GM18526 (cell line): ENCODE data around the gene LRRFIP1.

Experiments used
- POLR2A ChIP-seq: IDR thresholded peaks from 3 replicates; pipeline ENCODE4 v1.6.1; 2011; ENCODE audit not compliant: insufficient read length; ENCODE audit errors: extremely low read depth

Gene LRRFIP1, protein sequence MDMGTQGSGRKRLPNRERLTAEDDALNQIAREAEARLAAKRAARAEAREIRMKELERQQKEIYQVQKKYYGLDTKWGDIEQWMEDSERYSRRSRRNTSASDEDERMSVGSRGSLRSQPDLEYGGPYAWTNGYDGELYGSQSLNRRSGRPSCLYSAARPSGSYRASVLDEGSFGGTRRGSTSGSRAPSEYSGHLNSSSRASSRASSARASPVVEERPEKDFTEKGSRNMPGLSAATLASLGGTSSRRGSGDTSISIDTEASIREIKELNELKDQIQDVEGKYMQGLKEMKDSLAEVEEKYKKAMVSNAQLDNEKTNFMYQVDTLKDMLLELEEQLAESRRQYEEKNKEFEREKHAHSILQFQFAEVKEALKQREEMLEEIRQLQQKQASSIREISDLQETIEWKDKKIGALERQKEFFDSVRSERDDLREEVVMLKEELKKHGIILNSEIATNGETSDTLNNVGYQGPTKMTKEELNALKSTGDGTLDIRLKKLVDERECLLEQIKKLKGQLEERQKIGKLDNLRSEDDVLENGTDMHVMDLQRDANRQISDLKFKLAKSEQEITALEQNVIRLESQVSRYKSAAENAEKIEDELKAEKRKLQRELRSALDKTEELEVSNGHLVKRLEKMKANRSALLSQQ

DNA sequence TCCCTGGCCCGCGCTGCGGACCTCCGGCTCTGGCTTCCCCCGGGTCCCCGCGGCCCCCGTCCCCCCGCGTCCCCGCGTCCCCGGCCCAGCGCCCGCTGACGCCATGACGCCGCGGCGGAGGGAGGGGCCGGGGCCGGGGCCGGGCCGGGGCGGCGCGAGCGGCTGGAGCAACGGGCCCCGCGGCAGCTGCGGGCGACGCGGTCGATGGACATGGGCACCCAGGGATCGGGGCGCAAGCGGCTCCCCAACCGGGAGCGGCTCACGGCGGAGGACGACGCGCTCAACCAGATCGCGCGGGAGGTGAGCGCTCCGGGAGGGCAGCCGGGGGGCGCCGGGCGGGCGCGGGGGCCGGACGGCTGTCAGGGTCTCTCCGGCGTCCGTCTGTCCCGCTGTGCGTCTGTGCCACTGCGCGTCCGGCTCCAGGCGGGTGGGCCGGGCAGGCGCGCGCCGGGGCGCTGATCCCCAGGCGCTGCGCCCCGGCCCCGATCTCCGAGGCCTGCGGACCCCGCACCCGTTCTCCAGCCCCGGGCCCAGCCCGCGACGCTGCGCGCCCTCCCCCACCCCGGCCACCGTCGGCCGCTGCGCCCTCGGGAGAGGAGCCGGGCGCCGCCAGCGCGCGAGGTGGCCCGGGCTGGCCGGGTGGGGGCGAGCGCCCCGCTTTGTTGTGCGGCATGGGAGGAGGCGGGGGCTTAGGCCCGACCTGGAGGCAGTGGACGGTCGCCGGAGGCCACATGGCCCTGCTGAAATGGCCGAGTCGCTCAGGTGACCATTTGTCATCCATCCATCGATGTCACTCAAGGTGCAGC, at the start of gene LRRFIP1:
TSS of gene LRRFIP1 (plus strand) at position 147 of the 806 bp plus-strand sequence. CDS start at position 205, 58 bp downstream.
- TF ChIP-seq POLR2A: no peak

DNA sequence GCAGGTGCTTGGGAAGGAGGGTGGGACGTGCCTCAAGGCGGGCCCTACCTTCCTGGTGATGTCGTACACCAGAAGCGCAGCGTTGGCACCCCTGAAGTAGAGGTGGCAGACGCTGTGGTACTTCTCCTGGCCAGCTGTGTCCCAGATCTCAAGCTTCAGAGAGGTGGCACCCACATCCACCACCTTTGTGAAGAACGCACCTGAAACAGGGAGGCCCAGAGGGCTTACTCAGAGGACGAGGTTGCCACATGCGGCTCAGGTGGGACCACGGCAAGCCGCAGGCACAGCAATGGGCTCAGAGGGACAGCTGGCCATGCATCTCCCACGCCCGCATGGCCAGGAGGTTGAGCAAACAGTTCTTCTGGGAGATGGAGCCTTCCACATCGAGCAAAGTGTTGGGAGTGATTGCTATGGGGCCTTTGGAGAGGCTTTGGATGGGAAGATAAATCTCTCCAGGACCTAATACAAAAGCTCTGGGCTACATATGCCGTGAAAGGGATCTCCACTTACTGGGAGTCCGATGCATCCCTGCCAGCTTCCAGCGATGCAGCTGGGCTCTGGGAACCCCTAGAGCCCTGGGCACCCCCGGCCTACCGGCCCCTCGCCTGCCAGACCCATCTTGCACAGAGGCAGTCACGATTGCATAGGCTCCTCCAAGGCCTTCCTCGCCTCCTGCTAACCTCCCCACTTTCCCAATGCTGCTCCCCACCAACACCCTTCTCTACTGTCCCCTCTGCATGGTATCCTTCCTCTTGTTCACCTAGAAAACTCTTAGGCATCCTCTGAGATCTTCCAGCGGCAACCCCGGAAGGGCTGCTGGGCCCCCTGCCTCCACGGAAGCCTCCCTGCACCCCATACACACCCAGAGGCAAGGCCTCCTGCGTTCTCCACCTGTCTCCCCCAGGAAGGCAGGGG, 49.2 kb upstream of the LRRFIP1 start:
- TF ChIP-seq POLR2A: no peak

DNA sequence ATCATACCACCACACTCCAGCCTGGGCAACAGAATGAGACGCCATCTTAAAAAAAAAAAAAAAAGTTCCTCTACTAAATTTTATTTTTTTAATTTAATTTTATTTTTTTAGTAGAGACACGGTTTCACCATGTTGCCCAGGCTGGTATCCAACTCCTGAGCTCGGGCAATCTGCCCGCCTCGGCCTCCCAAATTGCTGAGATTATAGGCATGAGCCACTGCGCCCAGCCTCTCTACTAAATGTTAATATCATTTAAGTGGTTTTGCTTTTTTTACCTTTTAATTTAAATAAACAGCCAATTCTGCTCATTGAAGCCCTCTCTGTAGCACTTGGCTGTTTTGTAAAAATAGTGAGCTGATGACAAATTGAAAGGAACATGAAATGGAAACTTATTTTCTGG, 46.1 kb upstream of the LRRFIP1 start:
- no peak for TF ChIP-seq POLR2A

DNA sequence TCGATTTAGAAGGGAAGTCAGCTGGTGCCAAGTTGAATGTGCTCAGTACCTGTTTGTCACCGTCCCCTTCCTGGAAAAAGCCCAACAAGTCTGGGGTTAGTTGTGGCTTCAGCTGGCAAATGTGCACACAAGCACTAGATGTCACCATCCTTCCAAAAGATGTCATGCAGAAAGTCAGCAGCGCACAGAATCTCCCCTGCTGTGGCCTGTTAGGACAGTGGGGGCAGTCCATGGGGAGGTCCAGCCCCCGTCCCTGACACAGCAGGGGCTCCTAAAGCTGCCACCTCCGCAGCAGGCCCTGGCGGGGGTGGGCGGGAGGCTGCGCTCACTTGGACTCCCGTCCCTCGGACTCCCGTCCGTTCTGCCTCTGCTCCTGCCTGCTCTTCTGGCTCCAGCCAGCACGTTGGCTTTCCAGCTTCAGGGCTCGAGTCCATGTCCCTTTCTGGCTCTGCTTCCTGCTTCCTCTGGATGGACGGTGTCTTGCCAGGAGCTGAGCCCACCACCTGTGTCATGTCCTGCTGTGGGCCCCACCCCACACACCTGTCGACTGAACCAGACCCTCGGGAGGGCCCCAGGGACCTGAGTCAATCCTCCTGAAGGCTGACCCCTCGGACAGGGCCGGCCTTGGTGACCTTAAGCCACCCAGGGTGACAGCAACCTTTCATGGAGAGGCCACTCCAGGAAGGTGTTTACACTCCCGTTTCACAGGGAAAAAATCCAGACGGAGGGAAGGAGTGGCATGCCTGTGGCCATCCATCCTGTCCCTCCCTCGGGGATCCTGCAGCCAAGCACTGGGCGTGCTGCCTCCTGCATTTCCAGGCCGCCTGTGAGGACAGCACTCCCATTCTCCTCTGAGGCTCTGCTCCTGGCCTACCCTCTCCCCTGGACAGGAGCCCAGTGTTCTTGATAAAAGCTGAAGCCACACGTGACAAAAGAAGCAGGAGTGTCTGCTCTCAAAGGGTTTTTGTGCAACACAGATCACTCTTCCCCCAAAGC, 45.3 kb upstream of the LRRFIP1 start:
- TF ChIP-seq POLR2A: no peak

DNA sequence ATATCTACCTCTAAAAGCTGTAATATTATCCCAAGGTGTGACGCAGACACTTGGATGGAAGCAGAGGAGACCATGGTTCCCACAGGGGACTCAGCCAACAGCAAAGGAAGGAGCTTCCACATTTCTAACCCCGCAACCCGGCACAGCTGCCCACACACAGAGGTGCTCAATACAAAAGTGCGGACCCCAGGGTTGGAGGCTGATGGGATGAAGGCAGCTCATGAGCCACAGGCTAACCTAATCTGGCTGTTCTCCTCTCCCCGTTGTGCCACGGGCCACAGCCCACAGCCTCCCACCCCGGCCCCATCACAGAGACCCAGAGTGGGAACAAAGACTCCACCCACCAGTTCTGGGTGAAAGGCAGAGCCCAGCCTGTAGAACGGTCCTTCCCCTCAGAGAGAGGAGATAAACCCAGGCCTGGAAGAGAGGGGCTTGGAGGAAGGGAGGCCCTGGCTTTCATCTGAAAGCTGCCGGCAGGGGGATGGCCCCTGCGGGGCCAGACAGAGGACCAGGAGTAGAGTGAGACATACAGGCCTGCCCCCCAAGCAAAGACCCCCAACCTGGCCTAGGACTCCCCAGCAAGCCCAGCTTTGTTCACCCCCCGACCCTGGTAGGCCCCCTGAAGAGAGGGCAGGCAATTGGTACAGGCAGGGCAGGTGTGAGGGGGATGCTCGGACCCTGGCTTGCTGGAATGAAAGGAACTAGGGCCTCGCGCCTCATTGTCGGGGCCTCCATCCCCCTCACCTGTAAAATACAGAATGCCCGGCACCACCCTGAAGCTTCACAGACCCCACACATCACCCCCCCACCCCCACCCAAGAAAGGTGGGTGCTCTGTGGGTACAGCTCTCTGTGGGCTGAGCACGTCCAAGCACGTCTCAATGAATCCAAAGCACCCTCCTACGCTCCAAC, 43.7 kb upstream of the LRRFIP1 start:
- TF ChIP-seq POLR2A: no peak

DNA sequence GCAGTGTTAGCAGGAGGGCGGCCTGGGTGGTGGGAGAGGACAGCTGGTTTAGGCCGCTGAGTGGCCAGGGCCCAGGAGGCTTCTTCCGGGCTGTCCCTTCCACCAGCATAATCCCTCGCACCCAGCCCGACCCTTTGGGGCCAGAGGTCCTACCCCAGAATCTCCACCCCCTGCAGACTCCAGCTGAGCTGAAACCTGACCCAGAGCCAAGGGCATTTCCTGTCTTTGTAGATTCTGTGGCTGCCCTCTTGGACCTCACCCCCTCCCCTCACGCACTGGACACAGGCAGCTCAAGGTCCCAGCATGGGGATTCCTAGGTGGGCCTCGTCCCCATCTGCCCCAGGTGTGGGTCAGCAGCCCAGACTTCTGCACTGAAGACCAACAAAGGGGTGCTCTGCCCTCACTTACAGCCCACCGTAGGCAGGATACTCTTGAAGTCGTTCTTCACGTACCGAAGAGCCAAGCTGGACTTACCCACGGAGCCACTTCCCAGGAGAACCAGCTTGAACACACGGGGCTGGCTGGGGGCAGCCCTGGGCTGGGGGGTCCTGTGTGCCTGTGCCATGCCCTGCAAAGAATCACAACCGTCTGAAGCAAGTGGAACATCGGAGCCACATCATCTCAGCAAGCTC, 41.7 kb upstream of the LRRFIP1 start:
- no peak for TF ChIP-seq POLR2A

DNA sequence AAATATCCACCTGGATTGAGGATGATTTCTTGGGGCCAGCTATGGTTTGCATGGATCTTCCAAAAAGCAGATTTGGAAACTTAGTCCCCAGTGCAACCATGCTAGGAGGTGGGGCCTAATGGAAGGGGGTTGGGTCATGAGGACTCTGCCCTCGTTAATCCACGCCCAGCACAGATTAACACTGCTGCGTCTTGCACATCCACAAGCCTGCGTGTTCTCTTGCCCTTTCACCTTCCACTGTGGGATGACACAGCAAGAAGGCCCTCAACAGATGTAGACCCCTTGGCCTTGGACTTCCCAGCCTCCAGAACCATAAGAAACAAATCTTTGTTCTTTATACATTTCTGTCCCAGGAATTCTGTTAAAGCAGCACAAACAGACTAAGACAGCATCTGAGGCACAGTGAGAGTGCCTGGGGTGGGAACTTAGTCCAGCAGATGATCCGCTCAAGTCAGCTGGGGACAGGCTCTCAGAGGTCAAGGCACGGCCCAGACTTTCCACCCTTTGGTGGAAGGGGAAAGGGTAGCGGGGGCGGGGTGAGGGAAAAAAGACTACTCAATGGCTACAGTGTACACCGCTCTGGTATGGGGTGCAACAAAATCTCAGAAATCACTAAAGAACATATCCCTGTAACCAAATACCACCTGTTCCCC, 39.2 kb upstream of the LRRFIP1 start:
- TF ChIP-seq POLR2A: no peak

DNA sequence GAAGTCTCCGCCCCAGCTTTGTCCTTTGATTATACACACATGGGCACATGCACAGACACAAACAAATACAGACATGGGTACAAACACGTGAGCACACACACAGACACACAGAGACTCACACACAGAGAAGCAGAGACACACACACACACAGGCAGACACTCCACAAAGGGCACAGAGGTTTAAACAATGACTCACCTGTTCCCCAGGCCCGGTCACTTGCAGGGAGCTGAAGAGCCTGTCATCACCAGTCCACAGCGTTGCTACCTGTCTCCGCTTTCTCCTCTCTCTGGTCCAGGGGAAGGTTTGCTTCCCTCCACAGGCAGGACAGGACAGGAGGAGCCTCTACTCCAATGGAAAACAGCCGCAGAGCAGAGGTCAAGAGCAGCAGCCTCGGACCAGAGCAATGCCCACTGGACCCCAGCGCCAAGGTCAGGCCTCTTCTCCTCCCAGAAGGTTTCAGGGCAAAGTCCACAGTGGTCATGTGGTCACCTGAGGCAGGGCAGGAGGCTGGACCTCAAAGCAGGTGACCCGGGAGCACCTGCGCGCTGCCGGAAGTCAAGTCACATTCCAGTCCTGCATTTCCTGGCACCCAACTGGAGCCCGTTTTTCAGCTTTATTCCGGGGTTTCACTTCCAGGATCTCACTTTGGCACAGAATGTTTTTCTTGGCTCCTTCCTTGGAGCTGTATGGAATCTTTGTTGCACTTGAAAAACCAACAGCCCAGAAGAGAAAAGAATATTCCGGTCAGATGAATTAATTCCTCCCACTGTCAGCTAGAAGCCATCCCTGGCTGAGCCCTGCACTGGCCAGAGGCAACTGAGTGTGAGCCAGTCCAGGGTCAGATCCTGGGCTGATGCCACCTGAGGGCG, 36.9 kb upstream of the LRRFIP1 start, which contains the start of gene RAB17:
TSS of gene RAB17 (minus strand) at position 463 of the 869 bp plus-strand sequence. CDS start 4,580 bp downstream, outside the sequence.
- TF ChIP-seq POLR2A: no peak

DNA sequence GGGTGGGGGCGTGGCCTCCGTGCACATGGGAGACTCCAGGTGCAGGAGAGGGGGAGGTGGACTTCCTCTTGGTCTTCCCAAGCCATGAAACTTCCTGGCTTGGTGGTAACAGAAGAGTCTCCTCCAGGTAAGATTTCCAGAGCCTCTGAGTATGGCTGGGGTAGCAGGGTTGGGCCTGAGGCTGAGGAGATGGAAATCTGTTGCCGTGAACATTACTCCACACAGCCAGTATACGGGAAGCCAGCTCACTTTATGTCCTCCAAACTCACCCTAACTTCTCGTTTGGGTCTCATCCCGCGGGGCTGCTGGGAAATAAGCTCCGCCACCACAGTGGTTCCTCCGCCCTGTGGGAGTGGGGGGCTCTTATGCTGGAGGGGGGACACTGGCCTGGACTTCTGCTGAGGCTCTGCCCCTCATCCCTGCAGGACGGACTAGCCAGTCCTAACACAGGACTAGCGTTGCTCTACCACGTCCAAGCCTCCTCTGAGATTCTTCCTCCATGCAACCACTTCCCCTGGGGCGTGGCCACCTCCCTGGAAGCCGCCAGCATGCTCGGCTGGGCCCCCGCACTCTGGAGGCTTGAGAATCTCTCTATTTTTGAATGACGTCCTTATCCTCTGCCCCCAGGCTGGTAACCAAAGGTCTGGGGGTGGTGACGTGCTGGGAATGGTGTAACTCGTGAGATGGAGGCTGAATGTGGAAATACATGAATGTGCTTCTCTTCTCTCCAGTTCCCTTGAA, 36.1 kb upstream of the LRRFIP1 start:
- no peak for TF ChIP-seq POLR2A

DNA sequence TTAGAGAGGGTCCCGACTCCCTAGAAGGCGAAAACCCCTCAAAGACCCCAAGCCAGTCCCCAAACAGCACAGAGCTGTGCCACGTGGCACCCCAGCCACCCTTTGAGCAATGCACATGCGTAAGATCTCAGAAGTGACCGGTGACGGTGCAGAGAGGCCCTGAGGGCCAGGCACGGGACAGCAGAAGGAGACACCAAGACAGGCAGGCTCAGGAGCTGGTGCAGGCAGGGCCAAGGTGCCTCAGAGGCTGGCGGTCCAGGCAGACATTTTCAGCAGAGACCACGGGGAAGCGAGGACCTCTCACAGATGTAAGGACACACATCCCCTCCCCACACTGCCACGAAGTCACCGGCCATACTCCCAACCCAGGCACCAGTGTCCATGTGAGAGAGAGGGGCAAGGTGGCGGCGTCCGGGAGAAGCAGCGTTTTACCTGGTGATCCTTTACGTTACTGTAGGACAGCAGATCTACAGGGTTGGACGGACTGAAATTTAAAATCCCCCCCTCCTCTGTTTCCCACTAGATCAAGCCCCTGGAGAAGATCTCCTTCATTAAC, 34.9 kb upstream of the LRRFIP1 start:
- no peak for TF ChIP-seq POLR2A
